H1 (cell line): ENCODE measurements around the gene MMP13. TPM values are rescaled to one million over a fixed set of nuclear protein-coding genes. Genes with fewer than 3 reads are reported as not detected.

Source experiments
- CBX5 ChIP-seq: fragments of 300-800, 300-1000 bp; sonication (generic); IDR thresholded peaks from 2 replicates; pipeline ENCODE4 v1.7.1; 2016; ENCODE audit warnings: antibody characterized with exemption, low read length, low read depth
- CREB1 ChIP-seq: IDR thresholded peaks from 2 replicates; pipeline ENCODE4 v1.6.1; 2012; ENCODE audit warnings: inconsistent platforms
- PHF8 ChIP-seq: fragments of 200-600 bp; sonication (generic); conservative IDR thresholded peaks from 2 replicates; pipeline ENCODE4 v1.7.1; 2012; ENCODE audit warnings: low read depth, mild to moderate bottlenecking, inconsistent platforms, low read length, moderate library complexity
- POLR2A ChIP-seq, 2 experiments: IDR thresholded peaks; 1 replicate in 1 of 2; 2 replicates in 1 of 2; pipeline ENCODE4 v1.6.1; 2011; ENCODE audit warnings: low read depth in 2 of 2, low read length in 2 of 2, mild to moderate bottlenecking in 2 of 2; ENCODE audit errors: control extremely low read depth in 1 of 2
- RAD21 ChIP-seq, 2 experiments: IDR thresholded peaks in 1 of 2; conservative IDR thresholded peaks in 1 of 2; 2 replicates each; pipeline ENCODE4 v1.6.1; 2011; ENCODE audit warnings: low read depth in 2 of 2, low read length in 2 of 2, improper control_type of control experiment in 1 of 2, inconsistent platforms in 1 of 2, mild to moderate bottlenecking in 1 of 2, moderate library complexity in 1 of 2
- polyA plus RNA-seq, 7 experiments: library from polyadenylated mRNA; depleted of rRNA in 3 of 7; stranded (reverse) in 5 of 7; unstranded in 2 of 7; fragments of >200 nt in 5 of 7; fragments of 200-250 nt in 2 of 7; gene quantifications; 1 replicate in 5 of 7; 2 replicates in 1 of 7; 4 replicates in 1 of 7; pipeline versions ENCODE4 v1.2.1 to v1.2.3, GENCODE V29; 2011 to 2013; ENCODE audit warnings: missing spikeins in 2 of 7, mixed read lengths in 2 of 7
- total RNA-seq: library from RNA; stranded (reverse); fragmentation: NEBNext Ultra II Directional; extraction: Animal tissue kit (Norgen Biotek cat#: 25700); gene quantifications from 2 replicates; pipeline ENCODE4 v1.2.1, GENCODE V29; 2021

Gene MMP13
- total and polyA plus RNA-seq, 2 of the 8 experiments (the other 6 are each of a cell fraction or from before 2014, with no cell fraction given) = not detected

- TF ChIP-seq POLR2A (IDR thresholded peaks at IDR 0.05; ENCODE audit: control extremely low read depth in 1 of 2, low read depth in 2 of 2, low read length in 2 of 2) (no peak), CREB1 (no peak), PHF8 (no peak), CBX5 (no peak), RAD21 (IDR thresholded peaks at IDR 0.05 in 1 of 2, conservative IDR thresholded peaks at IDR 0.05 in 1 of 2; ENCODE audit: low read depth in 2 of 2, low read length in 2 of 2) (no peak)
These were observed 12.0 kb upstream of the MMP13 start (continued) for GRCh38 chr11:102967497-102967896.
